Stimulated activated CD4-positive, alpha-beta T cell treated with anti-CD3 and anti-CD28 coated beads, TNF-alpha, amount 100 ng/mL, for 1 hour (primary cell): ENCODE data around the gene SLC26A4.
"Not testable (repeated sequence)": the region's sequence is repeated elsewhere in the genome, so short reads cannot be mapped to it uniquely, and the experiment has no call there.

Experiments used
- DNase-seq, 3 donors: peaks; one replicate each; pipeline ENCODE4 v3.0.0-alpha.2; 2020; ENCODE audit warnings: low read depth in 3 of 3, low spot score in 1 of 3

Gene SLC26A4

GRCh38 chr7:107660381-107661080 lies at the start of gene SLC26A4:
TSS of gene SLC26A4 (plus strand) at chr7:107660828. CDS start at chr7:107661642, 814 bp downstream.
- DNase-seq, result peak in 1 of 3 donors; percentile 19

GRCh38 chr7:107613439-107613838 lies 47.2 kb upstream of the SLC26A4 start:
- DNase-seq, result no peak

- no peak for DNase-seq
Observed at GRCh38 chr7:107613948-107614347, 46.7 kb upstream of the SLC26A4 start.

- no peak for DNase-seq
Observed at GRCh38 chr7:107614425-107614824, 46.2 kb upstream of the SLC26A4 start.

GRCh38 chr7:107615910-107616680 lies 44.5 kb upstream of the SLC26A4 start:
- no peak for DNase-seq

- no peak for DNase-seq
Observed at GRCh38 chr7:107622429-107622828, 38.2 kb upstream of the SLC26A4 start.

GRCh38 chr7:107622894-107623293 lies 37.7 kb upstream of the SLC26A4 start:
- no peak for DNase-seq

GRCh38 chr7:107627002-107627401 lies 33.6 kb upstream of the SLC26A4 start:
- DNase-seq, result no peak

- no peak for DNase-seq
Observed at GRCh38 chr7:107628461-107629064, 32.1 kb upstream of the SLC26A4 start.

GRCh38 chr7:107630342-107630741 lies 30.3 kb upstream of the SLC26A4 start:
- DNase-seq, result no peak

GRCh38 chr7:107631588-107632491 lies 28.8 kb upstream of the SLC26A4 start:
- no peak for DNase-seq

- DNase-seq, result no peak
Observed at GRCh38 chr7:107632492-107632865, 28.1 kb upstream of the SLC26A4 start.

GRCh38 chr7:107638594-107638993 lies 22.0 kb upstream of the SLC26A4 start:
- no peak for DNase-seq

GRCh38 chr7:107639070-107639469 lies 21.6 kb upstream of the SLC26A4 start:
- DNase-seq, result not testable (repeated sequence)

- DNase-seq, result no peak
Observed at GRCh38 chr7:107641676-107642075, 19.0 kb upstream of the SLC26A4 start.

- DNase-seq, result no peak
Observed at GRCh38 chr7:107642501-107642900, 18.1 kb upstream of the SLC26A4 start.

- no peak for DNase-seq
Observed at GRCh38 chr7:107643407-107643806, 17.2 kb upstream of the SLC26A4 start.

- no peak for DNase-seq
Observed at GRCh38 chr7:107643938-107644308, 16.7 kb upstream of the SLC26A4 start.

- DNase-seq, result no peak
Observed at GRCh38 chr7:107644309-107644974, 16.2 kb upstream of the SLC26A4 start.

GRCh38 chr7:107652642-107653041 lies 8.0 kb upstream of the SLC26A4 start:
- DNase-seq, result no peak

GRCh38 chr7:107658467-107658866 lies 2.2 kb upstream of the SLC26A4 start:
- no peak for DNase-seq
